Right cardiac atrium (tissue), 5 donors: ENCODE measurements around the gene AFAP1. TPM values are rescaled to one million over a fixed set of nuclear protein-coding genes. Genes with fewer than 3 reads are reported as not detected.

Experiments used
- ATAC-seq, 2 donors: fragments of 200-7000 bp; cut with Tn5 transposase; one replicate each; pipeline versions ENCODE4 v1.8.0 to v1.9.1; 2020; ENCODE audit warnings: moderate library complexity in 2 of 2, mild to moderate bottlenecking in 1 of 2
- DNase-seq, 3 donors: peaks; one replicate each; pipeline ENCODE4 v3.0.0-alpha.2; 2020
- H3K27ac ChIP-seq: one replicate; pipeline ENCODE4 v1.5.1; 2013; ENCODE audit warnings: mild to moderate bottlenecking, low read length, control low read depth, moderate library complexity
- H3K27me3 ChIP-seq: one replicate; pipeline ENCODE4 v1.6.1; 2013; ENCODE audit not compliant: control insufficient read depth, insufficient read depth
- H3K4me1 ChIP-seq: one replicate; pipeline ENCODE4 v1.6.1; 2013; ENCODE audit warnings: low read length; ENCODE audit not compliant: control insufficient read depth, insufficient read depth
- H3K4me3 ChIP-seq: one replicate; pipeline ENCODE4 v1.5.1; 2013; ENCODE audit warnings: low read length, control low read depth
- H3K9me3 ChIP-seq: one replicate; pipeline ENCODE4 v1.6.1; 2013; ENCODE audit warnings: low read length; ENCODE audit not compliant: control insufficient read depth
- WGBS: extraction: QIAGEN DNeasy Blood & Tissue Kit; methylation state at CpG from one replicate; pipeline ENCODE4 v1.1.7; 2013; 5-methylcytosine and 5-hydroxymethylcytosine counted together
- intact Hi-C, 4 donors: fragments of 100-400 bp; cut with DNase I; formaldehyde crosslinking; loops; one replicate each; pipeline versions ENCODE4 v1.11.0 to v1.14.0; 2022 to 2023
- polyA plus RNA-seq: library from polyadenylated mRNA; stranded (reverse); fragments of 200-250 nt; gene quantifications from one replicate; pipeline ENCODE4 v1.2.3, GENCODE V29; 2013
- total RNA-seq, 4 donors: library from RNA; stranded (reverse); fragmentation: NEBNext Ultra II Directional; extraction: Animal tissue kit (Norgen Biotek cat#: 25700); gene quantifications; one replicate each; pipeline ENCODE4 v1.2.1, GENCODE V29; 2021
- donor health status: healthy with polysubstance abuse.
- donor health status: DM: no; HTN: yes; CAD: no.
- donor health status: DM: no; HTN: no; CAD: no.
- donor health status: DM: no; HTN: yes; CAD: no; lungs with severe emphysema.
- donor health status: DM: yes; HTN: yes; CAD: no.

AFAP1 gene
- total and polyA plus RNA-seq, 5 donors: 7.8 to 43.6 (median 25.4) TPM

GRCh38 chr4:7967501-7968261 is 28.0 kb upstream of the AFAP1 start:
- 67% methylated on average over 21 of the region's 21 CpGs for WGBS
- H3K4me1 ChIP-seq: peaks cover 15% of the 10 kb centered on the region
- intact Hi-C loops: no loop called here
- no peaks in the 10 kb centered on the region for H3K9me3 ChIP-seq
- no peaks in the 10 kb centered on the region for H3K27me3 ChIP-seq
- no peak overlapping the region for H3K4me3 ChIP-seq
- peak; percentile 7 to 10 for ATAC-seq
- no peak overlapping the region for H3K27ac ChIP-seq
- peak in 2 of 3 donors; percentile 58 to 70 for DNase-seq

DNA sequence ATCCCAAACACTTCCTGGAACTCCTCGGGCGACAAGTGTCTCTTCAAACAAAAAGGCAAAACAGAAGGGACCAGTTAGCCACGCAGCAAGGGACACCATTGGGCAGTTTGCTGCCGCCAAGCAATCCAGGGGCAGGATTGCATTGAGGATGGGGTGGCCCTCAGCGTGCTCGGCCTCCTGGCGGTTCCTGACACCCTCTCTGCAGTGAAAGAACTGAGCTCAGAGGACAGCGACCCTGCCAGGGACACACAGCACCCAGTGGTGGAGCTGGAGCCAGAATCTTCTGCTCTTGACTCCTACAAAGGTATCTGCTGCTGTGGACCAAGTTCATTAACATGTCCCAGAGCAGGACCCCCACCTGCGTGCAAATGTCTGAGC is 27.4 kb upstream of the AFAP1 start:
- H3K4me3 ChIP-seq: no peak overlapping the region
- WGBS: 89% methylated on average over 9 of the region's 9 CpGs
- no peak overlapping the region for H3K27ac ChIP-seq
- no peaks in the 10 kb centered on the region for H3K9me3 ChIP-seq
- DNase-seq (peak in 1 of 3 donors; percentile 41), ATAC-seq (no peak)
- intact Hi-C loops: no loop called here
- no peaks in the 10 kb centered on the region for H3K27me3 ChIP-seq
- peaks cover 15% of the 10 kb centered on the region for H3K4me1 ChIP-seq

GRCh38 chr4:7966281-7967062 is 26.8 kb upstream of the AFAP1 start:
- H3K27ac ChIP-seq: no peak overlapping the region
- no peak for ATAC-seq
- intact Hi-C loops: no loop called here
- H3K4me3 ChIP-seq: no peak overlapping the region
- H3K9me3 ChIP-seq: no peaks in the 10 kb centered on the region
- 74% methylated on average over 37 of the region's 37 CpGs for WGBS
- DNase-seq: peak in 1 of 3 donors; percentile 76
- peaks cover 15% of the 10 kb centered on the region for H3K4me1 ChIP-seq
- no peaks in the 10 kb centered on the region for H3K27me3 ChIP-seq

DNA sequence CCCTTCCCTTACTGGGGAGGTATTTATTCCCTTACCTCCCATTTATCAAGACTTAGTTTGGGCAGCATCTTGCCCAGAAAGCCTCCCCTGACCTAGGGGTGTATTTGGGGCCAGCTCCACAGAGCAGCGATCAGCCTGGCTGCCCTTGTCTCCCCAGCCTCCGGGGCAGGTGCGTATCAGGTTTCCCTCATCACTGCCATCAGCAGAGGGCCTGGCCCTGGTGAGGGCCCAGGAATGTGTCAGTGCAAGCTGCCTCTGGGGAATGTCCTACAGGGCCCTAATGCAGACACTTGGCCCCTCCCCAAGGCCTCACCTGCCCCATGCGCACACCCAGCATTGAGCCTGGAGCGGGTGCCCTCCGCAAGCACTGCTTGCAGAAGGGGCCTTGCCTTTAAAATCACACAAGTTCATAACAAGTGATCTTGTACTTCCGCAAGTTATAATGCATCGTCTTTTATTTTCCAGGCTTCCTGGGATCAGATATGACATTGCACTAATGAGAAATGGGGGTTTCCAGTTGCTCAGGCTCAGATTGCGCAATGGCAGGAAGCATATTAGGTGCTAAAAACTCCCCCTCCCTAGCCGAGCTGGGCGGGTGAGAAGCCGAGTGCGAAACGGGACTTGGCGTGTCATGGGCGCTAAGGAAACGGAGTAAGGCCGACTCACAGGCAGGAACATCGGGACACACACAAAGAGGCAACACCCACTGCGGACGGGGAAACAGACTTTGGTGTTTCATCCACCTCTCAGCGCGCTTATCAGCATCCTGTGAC is 25.4 kb upstream of the AFAP1 start:
- ATAC-seq: no peak
- Histone ChIP-seq H3K9me3 (no peaks in the 10 kb centered on the region), H3K4me3 (no peak overlapping the region), H3K4me1 (peaks cover 11% of the 10 kb centered on the region), H3K27me3 (no peaks in the 10 kb centered on the region), H3K27ac (no peak overlapping the region)
- WGBS: 68% methylated on average over 23 of the region's 23 CpGs
- DNase-seq: peak; percentile 70 to 75 (median 75)
- intact Hi-C loops: no loop called here

DNA sequence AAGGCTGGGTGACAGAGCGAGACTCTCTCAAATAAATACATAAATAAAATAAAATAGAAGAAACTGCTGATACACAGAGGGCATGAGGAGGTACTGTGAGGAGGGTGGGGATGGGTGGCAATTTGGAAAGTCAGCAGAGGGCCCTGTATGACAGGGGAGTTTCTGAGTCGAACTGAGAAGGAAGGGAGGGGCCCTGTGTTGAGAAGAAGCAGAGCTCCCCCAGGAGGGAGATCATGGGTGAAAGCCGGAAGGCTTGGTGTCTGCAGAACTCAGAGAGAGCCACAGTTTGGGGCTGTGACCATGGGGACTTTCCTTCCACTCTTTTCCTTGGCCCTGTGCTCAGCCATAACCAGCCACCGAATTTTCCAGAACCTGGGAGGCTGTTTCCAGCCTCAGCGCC is 24.8 kb upstream of the AFAP1 start:
- no peak overlapping the region for H3K27ac ChIP-seq
- ATAC-seq (no peak), DNase-seq (peak in 1 of 3 donors; percentile 18)
- WGBS: 84% methylated on average over 5 of the region's 5 CpGs
- no peaks in the 10 kb centered on the region for H3K27me3 ChIP-seq
- no peak overlapping the region for H3K4me3 ChIP-seq
- peaks cover 10% of the 10 kb centered on the region for H3K4me1 ChIP-seq
- H3K9me3 ChIP-seq: no peaks in the 10 kb centered on the region
- intact Hi-C loops: no loop called here

- DNase-seq (peak in 1 of 3 donors; percentile 33), ATAC-seq (no peak)
- H3K9me3 ChIP-seq: no peaks in the 10 kb centered on the region
- no peak overlapping the region for H3K4me3 ChIP-seq
- H3K27me3 ChIP-seq: no peaks in the 10 kb centered on the region
- H3K4me1 ChIP-seq: peaks cover 10% of the 10 kb centered on the region
- WGBS: 95% methylated on average over 12 of the region's 12 CpGs
- no peak overlapping the region for H3K27ac ChIP-seq
- intact Hi-C loops: no loop called here
Measured at GRCh38 chr4:7963691-7964090, 24.0 kb upstream of the AFAP1 start.

DNA sequence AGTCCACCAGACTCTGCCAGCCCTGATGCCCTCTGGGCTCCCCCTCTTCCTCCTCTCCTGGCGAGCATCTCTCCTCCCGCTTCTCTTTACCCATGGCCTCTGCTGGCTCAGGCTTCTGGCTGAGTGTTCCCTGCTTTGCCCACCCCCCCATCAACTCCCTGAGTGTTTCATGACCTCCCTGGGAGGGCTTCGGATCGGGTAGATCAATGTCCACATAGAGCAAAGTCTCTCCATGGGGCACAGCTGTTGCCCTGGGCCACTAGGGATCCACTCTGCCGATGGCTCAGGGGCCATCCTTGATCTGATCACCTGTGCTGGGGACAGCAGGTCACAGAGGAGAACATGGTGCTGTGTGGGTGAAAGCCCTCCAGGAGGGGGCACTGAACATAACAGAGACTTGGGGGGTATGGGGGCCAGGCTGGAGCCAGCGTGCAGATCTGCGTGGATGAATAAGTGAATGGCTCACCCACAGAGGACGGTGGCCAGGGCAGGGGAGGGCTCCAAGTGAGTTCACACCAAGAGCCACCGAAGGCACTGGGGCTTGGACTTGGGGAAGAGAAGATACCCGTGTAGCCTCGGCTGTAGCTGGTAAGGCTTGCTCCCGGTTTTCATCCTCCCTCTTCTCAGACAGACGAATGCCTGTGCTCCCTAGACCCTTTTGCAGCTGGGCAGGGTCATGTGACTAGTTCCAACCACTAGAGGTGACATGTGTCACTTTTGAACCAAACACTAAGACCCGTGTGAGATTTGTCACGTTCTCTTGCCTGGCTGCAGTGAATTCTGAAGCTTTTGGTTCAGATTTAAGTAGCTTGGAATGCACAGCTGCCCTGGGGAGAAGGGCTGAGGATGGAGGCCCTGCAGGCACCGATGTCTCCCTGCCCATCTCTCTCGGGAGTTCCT is 23.2 kb upstream of the AFAP1 start:
- no peaks in the 10 kb centered on the region for H3K9me3 ChIP-seq
- peaks cover 2% of the 10 kb centered on the region for H3K4me1 ChIP-seq
- 82% methylated on average over 17 of the region's 17 CpGs for WGBS
- intact Hi-C loops: no loop called here
- H3K27ac ChIP-seq: no peak overlapping the region
- H3K4me3 ChIP-seq: no peak overlapping the region
- no peaks in the 10 kb centered on the region for H3K27me3 ChIP-seq
- DNase-seq (peak in 1 of 3 donors; percentile 37), ATAC-seq (no peak)

- Histone ChIP-seq H3K27me3 (no peaks in the 10 kb centered on the region), H3K9me3 (no peaks in the 10 kb centered on the region), H3K27ac (no peak overlapping the region), H3K4me1 (no peaks in the 10 kb centered on the region), H3K4me3 (no peak overlapping the region)
- intact Hi-C loops: no loop called here
- ATAC-seq (no peak), DNase-seq (peak in 1 of 3 donors; percentile 33)
- WGBS: 59% methylated on average over 19 of the region's 19 CpGs
Measured at GRCh38 chr4:7960790-7961655, 21.4 kb upstream of the AFAP1 start.

GRCh38 chr4:7960017-7960789 is 20.5 kb upstream of the AFAP1 start:
- H3K4me1 ChIP-seq: no peaks in the 10 kb centered on the region
- no peaks in the 10 kb centered on the region for H3K27me3 ChIP-seq
- DNase-seq (no peak), ATAC-seq (no peak)
- no peaks in the 10 kb centered on the region for H3K9me3 ChIP-seq
- WGBS: 72% methylated on average over 11 of the region's 11 CpGs
- intact Hi-C loops: no loop called here
- H3K27ac ChIP-seq: no peak overlapping the region
- no peak overlapping the region for H3K4me3 ChIP-seq
